Activated B cell treated with CpG ODN at 0.5 μM for 24 hours (primary cell): Measurements from ENCODE around the gene VPS13A. TPM values are rescaled to one million over a fixed set of nuclear protein-coding genes. Genes with fewer than 3 reads are reported as not detected.

ENCODE experiments used
- ATAC-seq: fragments of 200-7000 bp; cut with Tn5 transposase; one replicate; pipeline ENCODE4 v1.10.0; 2021; ENCODE audit warnings: low read depth, mild to moderate bottlenecking, moderate library complexity
- CTCF ChIA-PET: fragments of 350-600 bp; sonication (Branson Sonifier 250); formaldehyde crosslinking; loops from one replicate; lab custom pipeline; 2021; ENCODE audit warnings: antibody characterized with exemption; lab: Charles Lee
- POLR2A ChIA-PET: fragments of 350-600 bp; sonication (Branson Sonifier 250); formaldehyde crosslinking; loops from one replicate; lab custom pipeline; 2021; ENCODE audit warnings: antibody characterized with exemption; lab: Charles Lee
- DNase-seq: peaks from one replicate; pipeline ENCODE4 v3.0.0; 2022
- H3K27ac Mint-ChIP-seq: one replicate; pipeline ENCODE4 v1.8.0; 2020; ENCODE audit warnings: mixed read lengths
- H3K27me3 Mint-ChIP-seq: one replicate; pipeline ENCODE4 v1.8.0; 2021; ENCODE audit warnings: mixed read lengths
- H3K36me3 Mint-ChIP-seq: one replicate; pipeline ENCODE4 v1.8.0; 2021; ENCODE audit warnings: low read depth, mixed read lengths
- H3K4me1 Mint-ChIP-seq: one replicate; pipeline ENCODE4 v1.8.0; 2021; ENCODE audit warnings: mixed read lengths
- H3K4me3 Mint-ChIP-seq: one replicate; pipeline ENCODE4 v1.8.0; 2020; ENCODE audit warnings: mild to moderate bottlenecking, mixed read lengths
- H3K9me3 Mint-ChIP-seq: one replicate; pipeline ENCODE4 v1.8.0; 2020; ENCODE audit warnings: mixed read lengths
- intact Hi-C: fragments of 100-400 bp; cut with micrococcal nuclease; formaldehyde crosslinking; loops from one replicate; pipeline ENCODE4 v1.15.1; 2024
- total RNA-seq: library from RNA; stranded (reverse); gene quantifications from 2 replicates; pipeline ENCODE4 v1.2.3, GENCODE V29; 2022
- TF ChIP-seq, protein P1 (sequence below): fragments of 200-600 bp; IDR thresholded peaks from one replicate; pipeline ENCODE4 v1.8.0; 2022; ENCODE audit warnings: antibody characterized with exemption, mild to moderate bottlenecking

VPS13A gene
- total RNA-seq, 1 donor from 2014 or later: 69.8 TPM

DNA sequence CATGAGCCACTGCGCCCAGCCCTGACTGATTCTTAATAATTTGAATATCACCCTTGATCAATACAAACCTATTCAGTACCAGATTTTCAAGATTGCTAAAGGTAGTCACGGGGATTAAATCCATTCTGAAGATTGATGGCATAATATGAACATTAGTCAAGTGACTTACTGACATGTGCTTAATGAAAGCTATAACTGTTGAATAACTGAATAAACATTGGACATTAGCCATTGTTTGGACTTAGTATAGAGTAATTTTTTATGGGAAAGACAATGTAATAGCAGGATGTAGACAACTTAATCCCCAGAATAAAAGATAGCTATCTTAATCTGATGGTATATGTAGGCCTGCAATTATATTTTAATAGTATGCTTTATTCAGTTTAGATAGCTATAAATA, 35.0 kb upstream of the VPS13A start:
- DNase-seq: no peak
- Mint-ChIP-seq H3K36me3 (no peaks in the 10 kb centered on the region), H3K27me3 (peaks cover 9% of the 10 kb centered on the region), H3K4me1 (no peaks in the 10 kb centered on the region), H3K9me3 (no peaks in the 10 kb centered on the region), H3K27ac (no peak overlapping the region), H3K4me3 (no peak overlapping the region)
- intact Hi-C loops: no loop called here
- POLR2A ChIA-PET: no interaction called here
- CTCF ChIA-PET: no interaction called here
- no peak for ATAC-seq
- TF ChIP-seq, protein P1, sequence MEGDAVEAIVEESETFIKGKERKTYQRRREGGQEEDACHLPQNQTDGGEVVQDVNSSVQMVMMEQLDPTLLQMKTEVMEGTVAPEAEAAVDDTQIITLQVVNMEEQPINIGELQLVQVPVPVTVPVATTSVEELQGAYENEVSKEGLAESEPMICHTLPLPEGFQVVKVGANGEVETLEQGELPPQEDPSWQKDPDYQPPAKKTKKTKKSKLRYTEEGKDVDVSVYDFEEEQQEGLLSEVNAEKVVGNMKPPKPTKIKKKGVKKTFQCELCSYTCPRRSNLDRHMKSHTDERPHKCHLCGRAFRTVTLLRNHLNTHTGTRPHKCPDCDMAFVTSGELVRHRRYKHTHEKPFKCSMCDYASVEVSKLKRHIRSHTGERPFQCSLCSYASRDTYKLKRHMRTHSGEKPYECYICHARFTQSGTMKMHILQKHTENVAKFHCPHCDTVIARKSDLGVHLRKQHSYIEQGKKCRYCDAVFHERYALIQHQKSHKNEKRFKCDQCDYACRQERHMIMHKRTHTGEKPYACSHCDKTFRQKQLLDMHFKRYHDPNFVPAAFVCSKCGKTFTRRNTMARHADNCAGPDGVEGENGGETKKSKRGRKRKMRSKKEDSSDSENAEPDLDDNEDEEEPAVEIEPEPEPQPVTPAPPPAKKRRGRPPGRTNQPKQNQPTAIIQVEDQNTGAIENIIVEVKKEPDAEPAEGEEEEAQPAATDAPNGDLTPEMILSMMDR: no peak

DNA sequence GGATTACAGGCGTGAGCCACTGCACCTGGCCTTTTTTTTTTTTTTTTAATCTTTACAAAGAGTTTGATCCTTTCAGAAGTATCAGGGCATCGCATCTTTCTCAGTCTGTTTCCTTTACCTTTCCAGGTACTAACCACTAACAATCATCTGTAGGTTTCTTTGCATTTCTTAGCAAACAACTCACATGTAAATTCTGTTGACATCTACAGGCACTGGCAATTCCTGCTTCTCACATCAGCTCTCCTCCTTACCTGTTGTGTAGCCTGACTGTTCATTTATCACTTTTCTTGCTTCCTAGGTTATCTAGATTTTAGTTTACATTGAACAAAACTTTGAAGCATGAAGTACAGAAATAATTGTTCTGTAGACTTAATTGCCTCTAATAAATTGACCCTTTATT, 27.5 kb upstream of the VPS13A start:
- POLR2A ChIA-PET: no interaction called here

DNA sequence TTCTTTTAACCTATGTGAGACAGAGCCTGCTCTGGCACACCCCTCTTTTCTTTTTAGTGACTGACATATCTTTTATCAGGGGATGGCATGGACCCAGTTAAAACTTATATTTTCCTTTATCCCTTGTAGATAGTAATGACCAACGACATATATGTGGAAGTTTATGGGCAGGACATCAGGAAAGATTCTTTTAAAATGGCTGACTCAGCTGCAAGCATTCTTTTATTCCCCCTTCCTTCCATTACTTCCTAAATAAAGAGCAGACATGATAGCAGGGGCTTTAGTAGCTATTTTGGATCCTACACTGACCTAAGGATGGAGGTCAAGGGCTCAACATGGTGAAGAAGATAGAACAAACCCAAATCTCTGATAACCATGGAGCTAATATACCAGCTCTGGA, 25.0 kb upstream of the VPS13A start:
- CTCF ChIA-PET: interaction anchor here (1.8 kb wide), 1 partner anchor 11 kb away, joined by 7 read pairs; no protein-coding TSS in a partner anchor
- Mint-ChIP-seq H3K4me3 (no peak overlapping the region), H3K9me3 (no peaks in the 10 kb centered on the region), H3K4me1 (no peaks in the 10 kb centered on the region), H3K36me3 (no peaks in the 10 kb centered on the region), H3K27ac (no peak overlapping the region), H3K27me3 (peaks cover 7% of the 10 kb centered on the region)
- intact Hi-C loops: loop anchor here (5.0 kb wide), 1 partner anchor 1950 kb away; no protein-coding TSS in a partner anchor
- no peak for DNase-seq
- no peak for ATAC-seq
- TF ChIP-seq, protein P1: no peak
- POLR2A ChIA-PET: no interaction called here

More for the DNA sequence above, 27.5 kb upstream of the VPS13A start:
- Mint-ChIP-seq H3K4me1 (no peaks in the 10 kb centered on the region), H3K27me3 (peaks cover 3% of the 10 kb centered on the region), H3K9me3 (no peaks in the 10 kb centered on the region), H3K4me3 (no peak overlapping the region), H3K36me3 (no peaks in the 10 kb centered on the region), H3K27ac (no peak overlapping the region)
- intact Hi-C loops: loop anchor here (1.0 to 5.0 kb wide), 3 partner anchors 340 to 1948 kb away; no protein-coding TSS in a partner anchor
- ATAC-seq (no peak), DNase-seq (no peak)
- CTCF ChIA-PET: no interaction called here
- TF ChIP-seq, protein P1: no peak

DNA sequence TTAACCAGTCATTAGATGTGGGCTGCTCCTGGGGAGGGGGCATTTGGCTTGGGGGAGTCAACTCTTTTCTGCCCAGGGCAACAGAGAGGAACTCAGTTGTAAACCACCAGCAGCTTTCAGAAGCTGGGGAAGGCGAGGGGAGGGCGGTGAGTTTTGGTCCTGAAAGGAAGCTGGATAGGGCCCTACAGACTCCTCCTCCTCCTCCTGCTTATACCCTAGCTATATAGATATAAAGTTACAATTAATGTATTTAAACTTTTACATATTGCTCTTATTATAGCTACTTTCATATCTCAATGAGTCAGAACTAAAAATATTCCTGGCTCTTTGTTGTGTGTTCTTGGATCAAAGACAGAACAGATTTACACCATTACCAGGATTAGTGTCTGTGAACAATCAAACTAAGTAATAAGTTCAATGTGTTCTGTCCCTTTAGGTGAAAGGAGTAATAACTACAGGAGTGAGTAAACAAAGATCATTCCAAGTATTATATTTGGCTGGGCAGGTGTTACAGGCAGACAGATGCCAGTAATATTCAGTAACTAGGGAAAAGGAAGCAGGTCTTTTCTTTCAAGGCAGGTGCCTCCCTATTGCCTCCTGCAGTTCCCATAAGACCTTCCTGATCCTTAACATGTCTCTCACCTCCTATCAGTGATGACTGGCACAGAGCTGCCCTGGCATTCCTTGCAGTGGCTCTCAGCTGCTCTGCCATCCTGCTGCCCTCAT, 20.5 kb upstream of the VPS13A start:
- ChIA-PET POLR2A (no interaction called here), CTCF (interaction anchor here (3.2 kb wide), 1 partner anchor 10 kb away, joined by 12 read pairs; no protein-coding TSS in a partner anchor)
- DNase-seq: no peak
- Mint-ChIP-seq H3K27me3 (peaks cover 30% of the 10 kb centered on the region), H3K4me1 (no peaks in the 10 kb centered on the region), H3K36me3 (no peaks in the 10 kb centered on the region), H3K9me3 (no peaks in the 10 kb centered on the region), H3K4me3 (no peak overlapping the region), H3K27ac (no peak overlapping the region)
- intact Hi-C loops: no loop called here
- TF ChIP-seq, protein P1: no peak
- no peak for ATAC-seq

DNA sequence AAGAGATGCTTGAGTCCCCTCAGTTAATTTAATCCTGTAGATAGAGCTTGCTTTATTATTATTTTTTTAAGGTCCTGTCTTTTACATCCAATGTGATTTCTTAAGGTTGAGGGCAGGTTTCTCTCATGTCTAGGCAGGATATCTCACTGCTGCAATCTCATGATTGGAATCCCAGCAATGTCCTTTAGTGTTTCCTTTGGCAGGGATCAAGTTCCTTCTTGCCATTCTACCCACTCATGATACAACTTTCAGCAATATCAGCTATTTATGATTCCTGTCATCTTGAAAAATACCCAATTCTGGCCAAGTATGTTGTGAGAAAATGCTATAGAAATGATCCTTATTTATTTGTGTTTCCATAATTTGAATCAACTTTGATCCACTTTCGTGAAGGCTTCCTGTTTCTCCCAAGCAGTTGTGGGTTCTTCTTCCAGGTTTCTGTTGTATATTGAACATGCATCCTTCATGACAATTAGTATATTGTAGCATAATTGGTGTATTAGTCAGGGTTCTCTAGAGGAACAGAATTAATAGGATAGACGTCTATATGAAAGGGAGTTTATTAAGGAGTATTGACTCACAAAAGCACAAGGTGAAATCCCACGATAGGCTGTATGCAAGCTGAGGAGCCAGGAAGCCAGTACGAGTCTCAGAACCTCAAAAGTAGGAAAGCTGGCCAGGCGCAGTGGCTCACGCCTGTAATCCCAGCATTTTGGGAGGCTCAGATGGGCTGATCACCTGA, 18.4 kb upstream of the VPS13A start:
- POLR2A ChIA-PET: no interaction called here
- CTCF ChIA-PET: interaction anchor here (1.6 to 3.2 kb wide), 2 partner anchors 8 kb away, joined by 7 to 12 read pairs; no protein-coding TSS in a partner anchor
- ATAC-seq (no peak), DNase-seq (no peak)
- TF ChIP-seq, protein P1: no peak
- intact Hi-C loops: no loop called here
- no peaks in the 10 kb centered on the region for H3K36me3 Mint-ChIP-seq
- H3K9me3 Mint-ChIP-seq: no peaks in the 10 kb centered on the region
- H3K4me3 Mint-ChIP-seq: no peak overlapping the region
- H3K4me1 Mint-ChIP-seq: no peaks in the 10 kb centered on the region
- peaks cover 26% of the 10 kb centered on the region for H3K27me3 Mint-ChIP-seq
- H3K27ac Mint-ChIP-seq: no peak overlapping the region
